ENCODE measurements around the gene MACF1.
"Not testable (repeated sequence)": the region's sequence is repeated elsewhere in the genome, so short reads cannot be mapped to it uniquely, and the experiment has no call there.

The MACF1 gene

DNA sequence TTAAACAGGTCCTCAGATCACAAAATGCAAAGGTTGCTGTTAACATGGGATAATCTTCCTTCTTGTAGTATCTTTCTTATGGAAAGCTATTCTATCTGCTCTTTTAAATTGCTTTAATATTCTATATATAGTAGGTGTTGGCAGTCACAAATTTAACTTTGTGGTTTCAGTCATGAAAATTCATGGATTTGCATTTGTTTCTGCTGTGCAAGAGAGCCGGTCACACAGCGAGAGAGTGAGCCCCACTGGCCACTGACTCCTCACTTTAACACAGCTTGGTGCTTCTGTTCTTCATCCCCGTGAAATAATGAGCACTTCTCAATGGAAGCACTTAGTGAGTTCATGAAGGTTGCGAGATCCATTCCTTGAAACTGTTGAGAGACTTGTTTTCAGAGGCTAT lies 268.8 kb downstream of the MACF1 start:
- DNase-seq: no peak

DNA sequence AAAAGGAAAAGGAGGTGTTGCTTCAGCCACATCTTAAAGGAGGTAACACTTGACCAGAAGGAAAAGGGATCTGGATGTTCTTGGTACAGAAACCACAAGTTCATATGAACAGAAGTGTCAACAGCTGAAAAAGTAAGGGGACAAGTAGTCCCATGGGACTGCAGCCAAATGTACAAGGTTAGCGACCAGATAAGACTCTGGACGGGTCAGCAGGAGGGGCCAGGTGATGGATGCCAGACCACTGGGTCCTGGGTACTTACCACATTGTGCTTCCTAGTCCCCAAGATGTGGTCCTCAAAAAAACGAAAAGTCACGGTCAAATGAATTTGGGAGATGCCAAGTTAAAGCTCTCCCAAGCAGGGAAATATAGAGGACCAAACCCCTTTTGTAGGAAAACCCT lies 270.3 kb downstream of the MACF1 start:
- no peak for DNase-seq

DNA sequence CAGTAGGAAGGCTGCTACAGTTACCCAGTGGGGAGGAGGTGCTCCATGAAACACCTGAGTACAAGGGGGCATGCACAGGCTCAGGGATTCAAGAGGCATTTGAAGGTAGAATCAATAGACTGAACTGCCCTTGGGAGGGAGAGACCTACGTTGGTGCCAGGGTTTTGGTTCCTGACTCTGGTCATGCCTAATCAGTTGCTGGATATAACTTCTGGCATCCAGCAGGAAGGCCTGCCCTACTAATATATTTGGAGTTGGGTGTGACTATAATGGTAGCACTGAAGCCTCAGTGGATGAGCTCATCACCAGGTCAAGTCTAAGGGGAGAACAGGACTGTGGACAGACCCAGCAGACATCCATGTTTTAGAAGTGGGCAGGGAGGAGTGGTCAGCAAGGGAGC lies 271.1 kb downstream of the MACF1 start:
- DNase-seq: not testable (repeated sequence)

DNA sequence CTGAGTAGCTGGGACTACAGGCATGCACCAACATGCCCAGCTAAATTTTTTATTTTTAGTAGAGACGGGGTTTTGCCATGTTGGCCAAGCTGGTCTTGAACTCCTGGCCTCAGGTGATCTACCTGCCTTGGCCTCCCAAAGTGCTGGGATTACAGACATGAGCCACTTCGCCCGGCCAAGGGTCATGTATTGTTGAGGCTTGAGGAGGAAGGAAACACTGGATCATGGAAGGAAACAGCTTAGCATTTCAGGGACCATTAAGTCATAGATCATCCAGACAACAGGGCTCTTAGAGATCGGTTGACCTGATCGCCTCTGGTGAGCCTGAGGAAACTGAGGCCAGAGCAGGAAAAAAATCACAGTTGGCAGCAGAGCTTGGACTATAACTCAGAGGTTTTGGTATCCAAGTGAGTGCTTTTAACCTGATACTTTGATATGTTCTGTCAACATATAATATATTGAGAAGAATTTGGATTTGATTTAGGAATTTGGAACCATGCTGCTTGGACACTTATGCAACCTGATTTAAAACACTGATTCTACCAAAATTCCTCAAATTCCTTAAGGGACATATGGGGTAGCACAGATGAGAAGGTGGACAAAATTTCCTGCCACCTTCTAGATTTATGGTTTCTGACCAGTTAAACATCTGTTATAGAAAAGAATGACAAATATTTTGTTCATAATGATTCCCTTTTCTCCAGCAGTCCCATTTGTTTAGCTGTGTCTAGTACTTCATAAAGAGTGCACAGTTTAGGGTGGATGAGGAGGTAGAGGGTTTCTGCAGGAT lies 273.8 kb downstream of the MACF1 start:
- DNase-seq: no peak

DNA sequence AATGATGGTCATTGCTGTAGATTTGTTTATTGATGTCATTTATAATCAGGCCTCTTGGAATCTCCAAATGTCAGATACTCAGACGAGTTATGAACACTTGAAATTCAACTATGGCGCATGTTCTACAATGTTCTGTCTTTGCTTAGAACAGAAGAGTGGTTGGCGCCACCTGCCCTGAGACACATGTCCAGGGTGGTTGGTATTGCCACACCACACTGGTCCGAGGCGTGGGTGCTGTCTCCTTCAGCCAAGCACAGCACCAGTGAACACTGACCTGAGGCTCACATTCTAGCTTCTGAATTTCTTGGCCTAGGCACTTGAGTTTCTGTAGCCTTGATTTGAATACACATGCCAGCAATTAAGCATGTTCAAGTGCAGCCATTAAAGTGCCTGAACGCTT lies 276.8 kb downstream of the MACF1 start:
- DNase-seq: no peak

DNA sequence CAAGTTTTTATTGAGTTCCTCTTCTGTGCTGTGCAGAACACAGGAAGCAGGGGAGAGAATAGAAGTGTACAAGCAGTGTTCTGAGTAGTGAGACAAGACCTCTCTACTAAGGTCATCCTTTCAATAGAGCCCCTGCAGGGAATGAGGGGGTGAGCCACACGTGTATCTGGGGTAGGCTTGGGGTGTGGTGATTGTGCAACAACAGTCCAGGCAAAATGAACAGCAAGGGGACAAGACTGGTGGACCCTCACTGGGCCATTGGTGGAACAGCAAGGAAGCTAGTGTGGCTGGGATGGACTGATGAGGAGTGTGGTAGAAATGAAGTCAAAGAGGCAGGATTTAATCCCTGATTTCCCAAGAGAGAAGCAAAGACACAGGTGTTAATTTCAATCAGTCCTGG lies 278.8 kb downstream of the MACF1 start:
- no peak for DNase-seq

DNA sequence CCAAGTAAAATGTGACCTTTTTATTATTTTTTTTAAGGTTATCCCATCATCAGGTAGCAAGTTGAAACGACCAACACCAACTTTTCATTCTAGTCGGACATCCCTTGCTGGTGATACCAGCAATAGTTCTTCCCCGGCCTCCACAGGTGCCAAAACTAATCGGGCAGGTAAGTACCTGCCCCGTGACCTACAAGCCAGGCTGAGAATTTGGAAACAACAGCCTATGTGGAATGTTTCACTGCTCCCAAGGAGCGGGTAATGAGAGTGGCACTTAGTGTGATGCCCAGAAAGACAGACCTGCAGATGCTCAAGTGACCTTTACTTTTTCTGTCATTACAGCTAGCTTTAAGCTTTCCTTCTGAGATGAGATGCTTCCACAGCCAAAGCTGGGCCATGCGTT lies 280.1 kb downstream of the MACF1 start:
- DNase-seq: no peak

DNA sequence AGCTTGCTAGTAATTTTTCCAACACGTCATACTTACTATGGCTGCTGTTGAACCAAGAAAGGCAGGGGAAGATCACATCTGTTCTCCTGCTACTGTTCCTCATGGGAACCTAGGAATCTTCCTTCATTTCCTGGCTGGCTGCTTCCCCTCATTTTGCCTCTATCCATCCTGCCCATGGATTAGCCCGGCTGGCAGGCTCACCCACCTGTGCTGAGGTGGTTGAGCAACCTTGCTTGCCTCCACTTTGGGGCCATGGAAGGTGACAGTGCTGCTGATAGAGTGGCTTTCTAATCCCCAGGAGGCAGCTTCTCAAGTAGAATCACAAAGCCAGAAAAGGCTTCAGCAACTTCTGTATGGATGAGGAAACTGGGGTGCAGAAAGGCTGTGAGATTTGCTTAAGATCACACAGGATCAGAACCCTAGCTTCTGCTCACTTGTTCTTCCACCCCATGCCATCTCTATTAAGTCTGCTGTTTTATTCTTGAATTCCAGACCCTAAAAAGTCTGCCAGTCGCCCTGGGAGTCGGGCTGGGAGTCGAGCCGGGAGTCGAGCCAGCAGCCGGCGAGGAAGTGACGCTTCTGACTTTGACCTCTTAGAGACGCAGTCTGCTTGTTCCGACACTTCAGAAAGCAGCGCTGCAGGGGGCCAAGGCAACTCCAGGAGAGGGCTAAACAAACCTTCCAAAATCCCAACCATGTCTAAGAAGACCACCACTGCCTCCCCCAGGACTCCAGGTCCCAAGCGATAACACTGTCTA lies 280.7 kb downstream of the MACF1 start:
- DNase-seq: no peak

DNA sequence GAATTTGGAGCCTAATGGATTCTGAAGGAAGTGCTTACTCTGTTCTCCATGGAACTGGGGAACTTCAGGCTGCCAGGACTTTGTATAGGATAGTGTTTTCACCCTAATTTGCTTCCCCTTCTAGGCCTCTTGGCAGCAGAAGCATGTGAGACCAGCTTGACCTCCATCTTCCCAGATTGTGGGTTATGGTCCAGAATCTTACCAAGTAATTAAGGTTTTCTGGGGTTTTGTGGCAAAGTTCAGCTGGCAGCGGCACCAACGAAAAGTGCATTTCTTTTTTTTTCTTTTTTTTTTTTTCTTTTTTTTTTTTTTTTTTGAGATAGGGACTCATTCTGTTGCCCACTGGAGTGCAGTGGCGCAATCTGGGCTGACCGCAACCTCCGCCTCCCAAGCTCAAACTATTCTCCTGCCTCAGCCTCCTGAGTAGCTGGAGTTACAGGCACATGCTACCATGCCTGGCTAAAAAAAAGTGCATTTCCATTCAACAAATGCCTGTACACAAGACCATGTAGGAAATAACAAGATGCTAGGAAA lies 283.6 kb downstream of the MACF1 start:
- no peak for DNase-seq

DNA sequence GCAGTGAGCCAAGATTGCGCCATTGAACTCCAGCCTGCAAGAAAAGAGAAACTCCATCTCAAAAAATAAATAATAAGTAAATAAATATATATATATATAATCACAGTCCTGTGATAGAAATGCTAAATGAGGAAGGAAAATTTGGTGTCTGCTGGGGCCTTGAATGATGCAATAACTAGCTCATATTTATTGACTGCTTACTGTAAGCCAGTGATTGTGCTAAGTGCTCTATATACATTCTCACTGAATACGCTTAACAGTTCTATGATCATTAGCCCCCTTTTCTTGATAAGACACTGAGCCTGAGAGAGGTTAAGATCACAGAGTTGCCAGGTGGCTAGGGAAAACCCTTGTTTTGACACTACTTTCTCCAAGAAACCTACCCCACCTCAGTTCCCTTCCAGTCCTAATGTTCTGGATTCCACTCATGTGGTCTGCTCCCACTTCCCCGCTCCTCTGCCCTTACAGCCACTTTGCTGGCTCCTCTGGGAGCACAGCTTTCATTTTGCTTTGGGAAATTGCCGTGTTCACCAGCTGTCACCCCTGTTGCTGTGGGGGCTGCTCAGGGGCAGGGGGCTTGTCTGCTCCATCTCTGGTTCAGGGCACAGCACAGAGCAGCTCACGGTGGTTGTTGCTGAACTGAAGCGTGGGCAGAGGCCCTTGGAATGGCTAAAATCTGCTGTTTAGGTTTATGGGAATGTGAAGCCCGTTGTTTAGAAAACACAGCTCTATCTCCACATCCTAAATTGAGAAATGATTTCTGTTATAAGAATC lies 284.5 kb downstream of the MACF1 start:
- DNase-seq: no peak

DNA sequence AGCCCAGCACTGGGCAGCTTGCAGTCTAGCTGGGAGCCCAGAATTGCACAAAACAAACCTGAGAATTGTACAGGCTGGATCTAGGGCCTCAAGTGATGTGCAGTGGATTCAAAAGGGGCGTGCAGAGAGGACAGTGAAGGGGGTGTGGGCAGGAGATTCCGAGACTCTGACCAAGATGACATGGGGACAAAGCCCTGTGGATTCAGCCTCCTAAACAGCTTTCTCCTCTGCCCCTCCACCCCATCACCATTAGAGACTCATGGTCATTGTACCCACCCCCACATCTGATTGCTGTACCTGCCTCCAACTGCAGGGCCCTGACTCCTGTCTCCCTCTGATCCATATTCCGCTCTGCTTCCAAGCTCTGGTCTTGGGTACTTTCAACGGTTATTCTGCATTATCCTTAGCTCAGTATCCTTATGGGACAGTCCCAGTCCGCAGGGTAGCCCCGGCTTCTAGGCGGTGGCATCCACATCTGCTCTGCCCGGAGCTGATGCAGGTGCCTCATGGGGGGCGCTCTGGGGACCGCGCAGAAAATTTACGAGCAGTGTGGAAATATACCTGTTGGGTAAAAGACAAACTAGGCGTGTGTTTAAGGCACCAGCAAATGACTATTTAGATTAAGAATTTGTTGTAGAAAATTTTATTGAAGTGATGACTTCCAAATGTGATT lies 285.2 kb downstream of the MACF1 start:
- no peak for DNase-seq

DNA sequence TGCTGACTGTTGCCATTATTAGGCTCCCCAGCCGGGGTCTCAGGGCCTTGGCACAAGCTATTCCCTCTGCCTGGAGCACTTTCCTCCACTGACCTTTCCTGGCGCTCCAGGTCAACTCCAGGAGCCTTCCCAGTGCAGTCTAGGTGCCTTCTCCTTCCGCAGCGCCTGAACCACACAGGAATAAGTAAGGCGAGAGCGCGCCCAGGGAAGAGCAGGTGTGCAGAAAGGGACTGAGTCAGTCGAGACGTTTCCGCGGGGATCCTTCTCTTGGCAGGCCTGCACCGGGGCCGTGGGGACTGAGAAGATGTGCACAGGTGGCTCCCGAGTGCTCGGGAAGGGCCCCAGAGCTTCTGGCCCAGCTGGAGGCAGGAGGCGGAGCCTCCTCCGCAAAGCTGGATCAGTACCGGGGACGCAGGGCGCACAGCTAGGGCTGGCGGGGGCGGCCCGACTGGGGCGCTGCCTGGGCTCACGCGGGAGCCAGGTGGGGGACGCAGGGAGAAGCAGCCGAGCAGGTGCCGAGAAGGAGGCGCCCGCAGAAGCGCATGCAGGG lies 286.2 kb downstream of the MACF1 start:
- peak; percentile 6 to 30 for DNase-seq

DNA sequence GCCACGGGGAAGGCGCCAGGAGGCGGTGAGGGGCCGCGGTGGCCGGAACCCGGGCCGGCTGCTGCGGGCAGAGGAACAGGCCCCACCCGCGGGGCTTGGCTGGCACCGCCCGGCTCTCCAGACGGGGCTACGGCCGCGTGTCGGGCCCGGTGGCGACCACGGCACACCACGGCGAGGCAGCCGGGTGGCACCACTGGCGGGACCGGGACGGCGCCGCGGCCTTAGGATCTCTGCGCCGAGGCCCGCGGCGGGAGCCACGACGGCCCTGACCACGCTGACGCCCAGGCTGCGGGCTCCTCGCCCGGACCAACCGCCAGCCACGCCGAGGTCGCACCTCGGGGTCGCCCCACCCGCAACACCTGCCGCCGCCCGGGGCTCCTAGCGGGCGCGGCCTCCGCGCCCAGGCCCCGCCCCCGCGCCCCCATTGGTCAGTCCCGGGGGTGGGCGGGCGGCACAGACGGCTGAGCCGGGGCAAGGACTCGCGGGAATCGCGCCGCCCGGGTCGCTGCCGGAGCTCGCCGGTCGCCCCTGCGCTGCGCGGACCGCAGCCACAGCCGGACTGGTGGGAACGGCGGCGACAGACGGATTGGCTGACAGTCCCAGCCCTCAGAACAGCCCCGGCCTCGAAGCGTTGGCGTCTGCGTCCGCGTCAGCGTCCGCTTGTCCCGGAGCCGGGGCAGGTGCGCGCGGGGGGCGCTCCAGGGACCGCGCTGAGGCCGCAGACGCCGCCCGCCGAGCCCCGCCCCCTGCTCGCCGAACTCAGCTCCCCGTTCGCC lies 286.8 kb downstream of the MACF1 start, which contains the start of gene BMP8A:
TSS of gene BMP8A (plus strand) at position 491 of the 776 bp plus-strand sequence. CDS start 356 bp downstream, outside the sequence.
- peak; percentile 64 to 70 for DNase-seq

DNA sequence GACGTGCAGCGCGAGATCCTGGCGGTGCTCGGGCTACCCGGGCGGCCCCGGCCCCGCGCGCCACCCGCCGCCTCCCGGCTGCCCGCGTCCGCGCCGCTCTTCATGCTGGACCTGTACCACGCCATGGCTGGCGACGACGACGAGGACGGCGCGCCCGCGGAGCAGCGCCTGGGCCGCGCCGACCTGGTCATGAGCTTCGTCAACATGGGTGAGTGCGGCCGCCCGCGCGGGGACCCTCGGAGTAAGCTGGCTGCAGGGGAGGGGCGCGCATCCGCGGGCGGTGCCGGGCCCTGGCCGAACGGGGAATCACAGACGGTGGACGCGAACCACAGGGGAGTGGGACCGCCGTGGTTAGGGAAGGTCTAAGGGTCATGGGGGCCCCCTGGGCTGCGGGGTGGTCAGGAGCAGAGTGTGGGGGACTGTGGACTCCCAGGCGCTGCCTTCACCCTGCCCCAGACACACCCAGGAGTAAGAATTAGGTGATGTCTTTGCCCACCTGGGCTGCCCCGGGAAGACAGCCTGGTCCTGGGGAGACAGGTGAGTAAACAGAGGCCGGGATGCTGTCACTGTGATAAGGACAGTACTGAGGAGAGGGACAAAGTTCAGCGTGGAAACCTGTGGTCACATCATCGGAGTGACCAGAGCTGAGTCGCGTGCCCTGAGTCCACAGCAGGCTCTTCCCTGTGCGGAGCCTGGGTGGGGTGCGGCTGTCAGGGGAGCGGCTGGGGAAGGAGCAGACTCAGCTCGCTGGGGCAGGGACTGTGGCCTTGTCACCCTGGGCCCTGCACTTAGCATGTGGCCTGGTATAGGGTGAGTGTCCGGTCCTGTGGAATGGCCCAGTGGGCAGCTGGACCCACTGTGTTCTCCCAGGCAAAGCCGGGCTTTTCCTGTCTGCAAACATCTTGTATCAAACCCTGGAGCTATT lies 287.9 kb downstream of the MACF1 start:
- not testable (repeated sequence) for DNase-seq

DNA sequence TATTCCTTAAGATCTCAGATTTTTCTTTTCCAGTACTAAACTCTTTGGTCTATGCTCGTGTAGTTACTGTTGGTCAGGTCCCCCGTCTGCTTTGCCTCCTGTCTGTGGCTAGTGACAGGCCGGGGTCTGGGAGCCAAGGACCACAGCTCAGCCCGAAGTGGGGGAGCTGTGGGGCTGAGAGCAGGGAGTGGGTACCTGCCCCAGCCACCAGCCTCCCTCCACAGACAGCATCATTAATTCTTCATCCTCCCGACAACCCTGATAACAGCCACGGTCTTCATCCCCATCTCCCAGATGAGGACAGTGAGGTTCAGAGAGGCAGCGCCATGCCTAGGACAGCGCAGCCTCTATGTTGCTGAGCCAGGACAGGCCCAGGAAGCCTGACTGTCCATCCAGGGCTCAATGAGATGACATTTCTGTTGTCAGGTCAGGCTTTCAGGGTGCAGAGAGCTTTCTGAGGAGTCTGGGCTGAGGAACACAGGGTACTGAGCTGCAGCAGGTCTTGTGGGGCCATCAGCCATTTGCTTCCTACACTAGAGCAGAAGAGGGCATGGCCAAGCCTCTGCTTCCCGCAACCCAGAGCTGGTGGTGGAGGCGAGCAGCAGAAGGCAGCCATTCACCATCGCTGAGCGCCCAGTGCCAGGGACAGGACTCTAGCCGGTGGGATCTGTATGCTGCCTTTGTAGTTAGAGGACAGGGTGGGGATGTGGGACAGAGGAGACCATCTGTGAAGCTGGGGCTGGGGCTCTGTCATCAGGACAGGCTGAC lies 288.7 kb downstream of the MACF1 start:
- not testable (repeated sequence) for DNase-seq

DNA sequence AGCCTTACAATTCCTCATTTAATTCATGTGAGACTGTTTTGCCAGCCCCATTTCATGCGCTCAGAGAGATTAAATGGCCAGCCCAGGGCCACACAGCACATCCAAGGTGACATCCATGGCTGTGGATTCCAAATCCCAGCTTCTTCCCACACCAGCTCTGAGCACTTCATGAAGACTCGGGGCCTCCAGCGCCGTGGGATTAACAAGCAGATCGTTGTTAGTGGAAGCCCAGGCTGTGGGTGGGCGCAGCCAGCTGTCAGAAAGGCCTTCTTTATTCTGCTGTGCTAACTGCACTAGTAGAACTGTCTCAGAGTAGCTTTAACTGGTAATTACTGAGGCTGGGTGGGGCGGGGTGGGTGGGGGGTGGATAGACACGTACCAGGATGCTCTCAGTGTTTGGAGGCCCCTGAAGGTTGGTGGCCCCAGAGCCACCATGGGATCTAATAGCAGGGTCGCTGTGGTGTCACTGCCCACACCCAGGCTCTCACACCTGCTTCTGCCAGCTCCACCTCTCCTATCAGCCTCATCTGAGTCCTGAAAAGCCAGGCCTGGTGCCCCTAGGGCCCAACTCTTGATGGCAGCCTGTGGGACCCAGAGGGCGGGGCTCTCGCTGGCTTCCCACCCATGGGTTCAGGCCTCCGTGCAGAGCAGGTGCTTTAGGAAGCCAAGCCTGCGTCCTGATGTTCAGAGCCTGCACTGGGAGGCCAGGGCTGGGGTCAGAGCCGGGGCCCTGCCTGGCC lies 290.3 kb downstream of the MACF1 start:
- no peak for DNase-seq

DNA sequence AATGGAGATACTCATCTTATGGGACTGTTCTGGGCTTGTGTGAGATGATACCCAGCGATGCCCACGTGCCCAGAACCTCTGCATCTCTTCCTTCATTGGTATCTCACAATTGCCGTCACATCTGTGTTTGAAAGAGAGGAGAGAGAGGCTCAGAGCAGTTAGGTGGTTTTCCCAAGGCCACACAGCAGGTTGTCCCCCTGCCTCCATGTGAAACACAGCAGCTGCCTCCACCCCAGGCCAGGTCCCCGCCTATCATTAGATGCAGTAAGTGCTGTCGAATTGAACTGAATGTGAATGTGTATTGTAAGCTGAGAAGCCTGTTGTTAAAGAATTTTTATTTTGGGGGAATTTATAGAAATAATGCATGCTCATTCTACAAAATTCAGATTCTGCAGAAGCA lies 292.0 kb downstream of the MACF1 start:
- DNase-seq: not testable (repeated sequence)

DNA sequence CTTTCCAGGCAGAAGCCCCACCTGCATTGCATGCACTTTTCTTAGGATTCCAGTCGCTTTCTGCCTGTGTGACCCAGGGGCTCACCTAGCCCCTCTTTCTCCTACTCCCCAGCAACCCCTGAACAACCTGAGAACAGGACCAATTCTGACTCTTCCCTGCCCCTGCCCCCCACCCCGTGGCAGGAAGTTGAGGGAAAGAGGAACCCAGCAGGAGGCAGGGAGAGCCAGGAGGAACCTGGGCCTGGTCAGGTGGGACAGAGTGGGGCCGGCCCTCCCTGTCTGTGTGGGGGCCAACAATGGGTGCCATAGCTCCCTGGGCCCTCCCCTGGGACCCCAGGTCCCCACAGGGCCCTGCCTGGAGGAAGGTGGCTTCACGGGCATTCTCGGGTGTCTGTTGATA lies 293.1 kb downstream of the MACF1 start:
- DNase-seq: no peak
